Right lobe of liver (tissue), 6 donors: ENCODE measurements around the gene PPP3R1. TPM values are rescaled to one million over a fixed set of nuclear protein-coding genes. Genes with fewer than 3 reads are reported as not detected.

ENCODE experiments used
- ATAC-seq, 4 donors: fragments of 200-7000 bp; cut with Tn5 transposase; one replicate each; pipeline ENCODE4 v1.9.1; 2020; ENCODE audit warnings: mild to moderate bottlenecking in 4 of 4, moderate library complexity in 4 of 4
- DNase-seq, 3 donors: peaks; one replicate each; pipeline ENCODE4 v3.0.0-alpha.2; 2020
- H3K27ac ChIP-seq, 3 donors: fragments of 200-600 bp; one replicate each; pipeline ENCODE4 v1.8.0; 2022
- H3K27me3 ChIP-seq, 2 donors: fragments of 200-600 bp; one replicate each; pipeline ENCODE4 v1.8.0; 2022
- H3K36me3 ChIP-seq, 4 donors: fragments of 200-600 bp; sonication (generic) in 1 of 4; one replicate each; pipeline versions ENCODE4 v1.5.1 to v1.8.0; 2017 to 2022; ENCODE audit warnings: control low read depth in 1 of 4
- H3K4me1 ChIP-seq, 4 donors: fragments of 200-600 bp; sonication (generic) in 1 of 4; one replicate each; pipeline versions ENCODE4 v1.5.1 to v1.8.0; 2017 to 2022; ENCODE audit warnings: control low read depth in 1 of 4
- H3K4me3 ChIP-seq, 3 donors: fragments of 200-600 bp; one replicate each; pipeline ENCODE4 v1.8.0; 2022
- H3K9me3 ChIP-seq, 4 donors: fragments of 200-600 bp; sonication (generic) in 1 of 4; one replicate each; pipeline versions ENCODE4 v1.5.1 to v1.8.0; 2017 to 2022; ENCODE audit warnings: control low read depth in 1 of 4
- CTCF ChIP-seq, 4 donors: fragments of 200-600 bp in 3 of 4; fragments of 450-650 bp in 1 of 4; IDR thresholded peaks; one replicate each; pipeline versions ENCODE4 v1.5.1 to v1.8.0; 2016 to 2022; ENCODE audit warnings: antibody characterized with exemption in 4 of 4, mild to moderate bottlenecking in 2 of 4
- POLR2A ChIP-seq: fragments of 450-650 bp; IDR thresholded peaks from one replicate; pipeline ENCODE4 v1.6.1; 2017; ENCODE audit warnings: antibody characterized with exemption, mild to moderate bottlenecking
- WGBS: methylation state at CpG from one replicate; pipeline ENCODE4 v1.1.6; 2018; ENCODE audit warnings: low coverage, low lambda C conversion rate; ENCODE audit not compliant: insufficient coverage; ENCODE audit errors: missing lambda C conversion rate; 5-methylcytosine and 5-hydroxymethylcytosine counted together
- intact Hi-C, 2 donors: fragments of 100-400 bp; cut with DNase I; formaldehyde crosslinking; loops; one replicate each; pipeline versions ENCODE4 v1.11.2 to v1.14.1; 2022
- total RNA-seq, 6 experiments: library from RNA; depleted of rRNA in 2 of 6; stranded (reverse); fragments of >200 nt in 2 of 6; fragmentation: NEBNext Ultra II Directional in 3 of 6; extraction: Animal tissue kit (Norgen Biotek cat#: 25700) in 3 of 6; gene quantifications; one replicate each; pipeline versions ENCODE4 v1.1.0 to v1.2.4, GENCODE V29; 2016 to 2023
- donor health status: DM: no; HTN: yes; CAD: no.
- donor health status: DM: no; HTN: no; CAD: no.
- donor health status: DM: no; HTN: no; CAD: no.
- donor health status: DM: no; HTN: yes; CAD: no.
- donor health status: DM: no; HTN: yes; CAD: no.

PPP3R1 gene
- total RNA-seq, 6 experiments from 2014 or later, result 21.0 to 37.9 (median 27.2) TPM

GRCh38 chr2:68236876-68237275 lies 15.5 kb downstream of the PPP3R1 start:
- Histone ChIP-seq H3K4me1 (peaks cover 0 to 50% (median 1%) of the 10 kb centered on the region in 4 donors), H3K36me3 (no peaks in the 10 kb centered on the region), H3K4me3 (no peak overlapping the region), H3K27ac (no peak overlapping the region), H3K9me3 (no peaks in the 10 kb centered on the region), H3K27me3 (no peaks in the 10 kb centered on the region)
- no peak for DNase-seq
- TF ChIP-seq POLR2A (no peak), CTCF (IDR thresholded peaks at IDR 0.05) (no peak)
- intact Hi-C loops, result no loop called here
- no peak for ATAC-seq

GRCh38 chr2:68236103-68236734 lies 16.1 kb downstream of the PPP3R1 start:
- intact Hi-C loops, result no loop called here
- TF ChIP-seq POLR2A, result no peak
- no peak for TF ChIP-seq CTCF (IDR thresholded peaks at IDR 0.05)
- no peak overlapping the region for H3K27ac ChIP-seq
- DNase-seq, result no peak
- H3K36me3 ChIP-seq, result no peaks in the 10 kb centered on the region
- H3K4me3 ChIP-seq, result no peak overlapping the region
- WGBS, result 59% methylated on average over 4 of the region's 4 CpGs
- no peak for ATAC-seq
- no peaks in the 10 kb centered on the region for H3K27me3 ChIP-seq
- peaks cover 0 to 50% (median 4%) of the 10 kb centered on the region in 4 donors for H3K4me1 ChIP-seq
- H3K9me3 ChIP-seq, result no peaks in the 10 kb centered on the region

- no peaks in the 10 kb centered on the region for H3K27me3 ChIP-seq
- intact Hi-C loops, result no loop called here
- no peak for TF ChIP-seq CTCF (IDR thresholded peaks at IDR 0.05)
- no peak for TF ChIP-seq POLR2A
- no peak for DNase-seq
- no peaks in the 10 kb centered on the region for H3K9me3 ChIP-seq
- no peak for ATAC-seq
- peaks cover 0 to 50% (median 7%) of the 10 kb centered on the region in 4 donors for H3K4me1 ChIP-seq
- no peaks in the 10 kb centered on the region for H3K36me3 ChIP-seq
- WGBS, result 100% methylated on average over 1 of the region's 1 CpG
- H3K4me3 ChIP-seq, result no peak overlapping the region
- no peak overlapping the region for H3K27ac ChIP-seq
These were observed 17.2 kb downstream of the PPP3R1 start for GRCh38 chr2:68235090-68235489.

GRCh38 chr2:68234405-68234804 lies 17.9 kb downstream of the PPP3R1 start:
- intact Hi-C loops, result no loop called here
- peaks cover 0 to 50% (median 7%) of the 10 kb centered on the region in 4 donors for H3K4me1 ChIP-seq
- no peak for ATAC-seq

More at GRCh38 chr2:68234405-68234804, 17.9 kb downstream of the PPP3R1 start:
- H3K27me3 ChIP-seq, result no peaks in the 10 kb centered on the region
- no peak overlapping the region for H3K4me3 ChIP-seq
- no peaks in the 10 kb centered on the region for H3K36me3 ChIP-seq
- no peak overlapping the region for H3K27ac ChIP-seq
- no peak for DNase-seq
- no peaks in the 10 kb centered on the region for H3K9me3 ChIP-seq
- WGBS, result 95% methylated on average over 4 of the region's 4 CpGs
- TF ChIP-seq POLR2A, result no peak
- no peak for TF ChIP-seq CTCF (IDR thresholded peaks at IDR 0.05)
